Heart left ventricle (tissue), 16 donors: ENCODE results near the gene DCUN1D2. TPM values are rescaled to one million over a fixed set of nuclear protein-coding genes. Genes with fewer than 3 reads are reported as not detected.

Experiments
- ATAC-seq, 4 donors: fragments of 200-7000 bp; cut with Tn5 transposase; one replicate each; pipeline ENCODE4 v1.9.1; 2020 to 2022; ENCODE audit warnings: moderate library complexity in 4 of 4, mild to moderate bottlenecking in 3 of 4, moderate number of reproducible peaks in 1 of 4
- DNase-seq, 5 donors: peaks; one replicate each; pipeline ENCODE4 v3.0.0-alpha.2; 2020
- H3K27ac ChIP-seq, 12 donors: fragments of 200-600 bp; sonication (generic) in 4 of 12; one replicate each; pipeline versions ENCODE4 v1.5.0 to v1.8.0; 2016 to 2022; ENCODE audit warnings: mild to moderate bottlenecking in 2 of 12
- H3K27me3 ChIP-seq, 9 donors: fragments of 200-600 bp; sonication (generic) in 2 of 9; one replicate each; pipeline versions ENCODE4 v1.5.1 to v1.8.0; 2016 to 2022; ENCODE audit warnings: mild to moderate bottlenecking in 3 of 9
- H3K36me3 ChIP-seq, 9 donors: fragments of 200-600 bp; sonication (generic) in 2 of 9; one replicate each; pipeline versions ENCODE4 v1.5.0 to v1.8.0; 2018 to 2022; ENCODE audit warnings: mild to moderate bottlenecking in 2 of 9
- H3K4me1 ChIP-seq, 12 donors: fragments of 200-600 bp; sonication (generic) in 4 of 12; one replicate each; pipeline versions ENCODE4 v1.5.0 to v1.8.0; 2016 to 2022; ENCODE audit warnings: mild to moderate bottlenecking in 3 of 12
- H3K4me3 ChIP-seq, 12 donors: fragments of 200-600 bp; sonication (generic) in 4 of 12; one replicate each; pipeline versions ENCODE4 v1.5.0 to v1.8.0; 2017 to 2022; ENCODE audit warnings: mild to moderate bottlenecking in 9 of 12, moderate library complexity in 4 of 12
- H3K9me3 ChIP-seq, 12 donors: fragments of 200-600 bp; sonication (generic) in 4 of 12; one replicate each; pipeline versions ENCODE4 v1.5.0 to v1.8.0; 2016 to 2022; ENCODE audit warnings: mild to moderate bottlenecking in 1 of 12
- POLR2A ChIP-seq, 2 donors: fragments of 450-650 bp; IDR thresholded peaks; one replicate each; pipeline ENCODE4 v1.6.1; 2017; ENCODE audit warnings: antibody characterized with exemption in 2 of 2, mild to moderate bottlenecking in 2 of 2, moderate library complexity in 2 of 2
- WGBS, 4 donors: extraction: QIAGEN DNeasy Blood & Tissue Kit in 2 of 4; methylation state at CpG; one replicate each; pipeline versions ENCODE4 v1.1.5 to v1.1.7; 2013 to 2018; 5-methylcytosine and 5-hydroxymethylcytosine counted together
- intact Hi-C, 10 donors: fragments of 100-400 bp; cut with DNase I; formaldehyde crosslinking; loops; one replicate each; pipeline versions ENCODE4 v1.11.1 to v1.14.2; 2022
- polyA plus RNA-seq, 2 donors: library from polyadenylated mRNA; stranded (reverse); fragments of 200-250 nt; gene quantifications; one replicate each; pipeline ENCODE4 v1.2.3, GENCODE V29; 2013
- total RNA-seq, 9 donors: library from RNA; depleted of rRNA in 2 of 9; stranded (reverse); fragments of >200 nt in 2 of 9; fragmentation: NEBNext Ultra II Directional in 3 of 9; extraction: Animal tissue kit (Norgen Biotek cat#: 25700) in 3 of 9; gene quantifications; one replicate each; pipeline versions ENCODE4 v1.1.0 to v1.2.4, GENCODE V29; 2016 to 2023
- TF ChIP-seq, protein P1 (sequence below), 12 donors: fragments of 200-600 bp; sonication (generic) in 4 of 12; IDR thresholded peaks; one replicate each; pipeline versions ENCODE4 v1.5.0 to v1.8.0; 2018 to 2022; ENCODE audit warnings: antibody characterized with exemption in 12 of 12, mild to moderate bottlenecking in 5 of 12
- donor health status: ischemic (EF 13 %, LVEDD 7.1; RV severe dilation, severe dysfunction).
- donor health status: healthy with polysubstance abuse.
- donor health status: DM: no; HTN: yes; CAD: no.
- donor health status: DM: no; HTN: no; CAD: no.
- donor health status: ischemic (EF 25% LVEDD 6.9; RV normal size, moderate dysfunction).
- donor health status: ischemic (EF 25% LVEDD 5.7; RV mildly dilated, moderate dysfunction).
- donor health status: healthy.
- donor health status: DM: yes; HTN: yes; CAD: no.
- donor health status: ischemic (EF 35%, LVEDD 5.7; RV mildly dilated, moderate dysfunction).
- donor health status: nonischemic (EF 11% LVEDD 7.7; RV severe dilation, severe dysfunction).
- donor health status: DM: yes; HTN: yes; CAD: no.
- donor health status: PGD.
- donor health status: ischemic (EF 29% LVEDD 5.4; RV normal size, mild dysfunction).
- donor health status: nonischemic (EF 23%, LVEDD 6.1; RV moderate dilation, normal function).

The DCUN1D2 gene
- total and polyA plus RNA-seq, 11 donors = 68.7 to 247 (median 153) TPM

DNA sequence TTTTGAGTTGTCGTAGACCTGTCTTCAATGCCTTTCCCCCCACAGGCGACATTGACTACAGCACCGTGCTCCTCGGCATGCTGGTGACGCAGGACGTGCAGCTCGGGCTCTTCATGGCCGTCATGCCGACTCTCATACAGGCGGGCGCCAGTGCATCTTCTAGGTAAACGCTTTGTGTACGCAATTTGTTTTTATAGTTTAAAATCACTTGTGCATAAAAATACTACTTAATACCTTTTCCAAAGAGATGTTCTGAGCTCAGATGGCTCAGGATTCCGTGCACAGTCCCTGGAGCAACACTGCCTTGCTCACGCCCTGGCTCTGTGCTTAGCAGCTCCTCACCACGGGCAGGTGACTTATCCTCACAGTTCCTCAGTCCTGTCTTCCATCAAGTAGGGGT lies 30.1 kb upstream of the DCUN1D2 start:
- peaks cover 0 to 82% (median 60%) of the 10 kb centered on the region in 9 donors for H3K36me3 ChIP-seq
- 90 to 96% (median 94%) methylated on average over 16 of the region's 16 CpGs for WGBS, 4 donors
- no peaks in the 10 kb centered on the region for H3K4me1 ChIP-seq
- no peaks in the 10 kb centered on the region for H3K27me3 ChIP-seq
- DNase-seq (no peak), ATAC-seq (no peak)
- no peak overlapping the region for H3K27ac ChIP-seq
- TF ChIP-seq, protein P1, sequence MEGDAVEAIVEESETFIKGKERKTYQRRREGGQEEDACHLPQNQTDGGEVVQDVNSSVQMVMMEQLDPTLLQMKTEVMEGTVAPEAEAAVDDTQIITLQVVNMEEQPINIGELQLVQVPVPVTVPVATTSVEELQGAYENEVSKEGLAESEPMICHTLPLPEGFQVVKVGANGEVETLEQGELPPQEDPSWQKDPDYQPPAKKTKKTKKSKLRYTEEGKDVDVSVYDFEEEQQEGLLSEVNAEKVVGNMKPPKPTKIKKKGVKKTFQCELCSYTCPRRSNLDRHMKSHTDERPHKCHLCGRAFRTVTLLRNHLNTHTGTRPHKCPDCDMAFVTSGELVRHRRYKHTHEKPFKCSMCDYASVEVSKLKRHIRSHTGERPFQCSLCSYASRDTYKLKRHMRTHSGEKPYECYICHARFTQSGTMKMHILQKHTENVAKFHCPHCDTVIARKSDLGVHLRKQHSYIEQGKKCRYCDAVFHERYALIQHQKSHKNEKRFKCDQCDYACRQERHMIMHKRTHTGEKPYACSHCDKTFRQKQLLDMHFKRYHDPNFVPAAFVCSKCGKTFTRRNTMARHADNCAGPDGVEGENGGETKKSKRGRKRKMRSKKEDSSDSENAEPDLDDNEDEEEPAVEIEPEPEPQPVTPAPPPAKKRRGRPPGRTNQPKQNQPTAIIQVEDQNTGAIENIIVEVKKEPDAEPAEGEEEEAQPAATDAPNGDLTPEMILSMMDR (IDR thresholded peaks at IDR 0.05) = no peak
- TF ChIP-seq POLR2A (IDR thresholded peaks at IDR 0.05) = no peak
- intact Hi-C loops = no loop called here
- H3K9me3 ChIP-seq = no peaks in the 10 kb centered on the region
- H3K4me3 ChIP-seq = no peak overlapping the region

DNA sequence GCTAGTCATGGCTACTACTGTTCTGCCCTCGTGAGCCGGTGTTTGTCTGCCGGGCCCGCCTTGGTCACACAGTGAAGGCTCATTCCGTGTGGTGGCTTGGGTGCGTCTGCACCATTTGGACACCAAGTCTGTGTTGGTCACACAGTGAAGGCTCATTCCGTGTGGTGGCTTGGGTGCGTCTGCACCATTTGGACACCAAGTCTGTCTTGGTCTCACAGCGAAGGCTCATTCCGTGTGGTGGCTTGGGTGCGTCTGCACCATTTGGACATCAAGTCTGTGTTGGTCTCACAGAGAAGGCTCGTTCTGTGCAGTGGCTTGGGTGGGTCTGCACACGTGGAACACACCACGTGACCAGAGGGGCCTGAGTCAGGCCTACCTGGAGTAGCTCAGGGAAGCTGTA lies 29.0 kb upstream of the DCUN1D2 start:
- no peak overlapping the region for H3K27ac ChIP-seq
- no peak overlapping the region for H3K4me3 ChIP-seq
- no peaks in the 10 kb centered on the region for H3K27me3 ChIP-seq
- peaks cover 0 to 80% (median 60%) of the 10 kb centered on the region in 9 donors for H3K36me3 ChIP-seq
- ATAC-seq = no peak
- intact Hi-C loops = no loop called here
- TF ChIP-seq POLR2A (IDR thresholded peaks at IDR 0.05) = no peak
- TF ChIP-seq, protein P1 (IDR thresholded peaks at IDR 0.05) = no peak
- WGBS, 4 donors = 95 to 98% (median 96%) methylated on average over 13 to 14 of the region's 14 CpGs
- DNase-seq = no peak
- H3K9me3 ChIP-seq = no peaks in the 10 kb centered on the region
- H3K4me1 ChIP-seq = no peaks in the 10 kb centered on the region

DNA sequence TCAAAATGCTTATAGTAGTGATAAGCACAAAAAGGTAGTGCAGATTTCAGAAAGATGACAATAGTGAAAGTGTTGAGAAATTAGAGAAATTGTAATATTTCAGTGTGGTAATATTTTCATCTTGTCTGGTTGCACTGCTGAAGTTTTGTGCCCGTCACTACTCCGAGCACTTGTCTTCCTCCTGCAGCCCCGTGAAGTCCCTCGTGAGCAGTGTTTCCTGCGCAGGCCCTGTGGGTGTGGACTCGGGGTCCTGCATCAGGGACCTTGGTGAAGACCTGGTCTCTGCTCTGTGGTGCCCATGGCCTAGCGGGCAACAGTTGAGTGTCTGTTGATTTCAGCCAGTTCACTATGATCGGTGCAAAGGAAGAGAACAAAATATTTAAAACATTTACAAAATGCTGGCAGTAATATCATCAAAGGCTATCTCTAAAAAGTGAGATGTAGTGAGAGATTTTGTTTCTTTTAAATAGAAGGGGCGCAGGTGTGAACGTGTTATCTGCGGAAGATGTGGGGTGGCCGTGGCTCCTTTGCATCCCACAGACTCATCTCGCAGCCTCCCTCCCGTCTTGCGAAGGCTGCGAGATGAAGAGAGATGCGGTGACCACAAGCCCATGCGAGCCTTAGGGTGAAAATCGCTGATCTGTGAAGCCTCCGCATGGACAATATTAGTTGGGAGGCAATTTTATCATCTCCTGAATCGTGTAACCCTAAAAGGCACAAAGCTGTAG lies 27.7 kb upstream of the DCUN1D2 start:
- Histone ChIP-seq H3K27me3 (no peaks in the 10 kb centered on the region), H3K4me1 (no peaks in the 10 kb centered on the region), H3K9me3 (no peaks in the 10 kb centered on the region), H3K27ac (no peak overlapping the region), H3K36me3 (peaks cover 0 to 80% (median 62%) of the 10 kb centered on the region in 9 donors), H3K4me3 (no peak overlapping the region)
- TF ChIP-seq POLR2A (IDR thresholded peaks at IDR 0.05) = no peak
- TF ChIP-seq, protein P1 (IDR thresholded peaks at IDR 0.05) = no peak
- intact Hi-C loops = no loop called here
- WGBS, 4 donors = 90 to 95% (median 93%) methylated on average over 21 of the region's 21 CpGs
- DNase-seq (no peak), ATAC-seq (no peak)

DNA sequence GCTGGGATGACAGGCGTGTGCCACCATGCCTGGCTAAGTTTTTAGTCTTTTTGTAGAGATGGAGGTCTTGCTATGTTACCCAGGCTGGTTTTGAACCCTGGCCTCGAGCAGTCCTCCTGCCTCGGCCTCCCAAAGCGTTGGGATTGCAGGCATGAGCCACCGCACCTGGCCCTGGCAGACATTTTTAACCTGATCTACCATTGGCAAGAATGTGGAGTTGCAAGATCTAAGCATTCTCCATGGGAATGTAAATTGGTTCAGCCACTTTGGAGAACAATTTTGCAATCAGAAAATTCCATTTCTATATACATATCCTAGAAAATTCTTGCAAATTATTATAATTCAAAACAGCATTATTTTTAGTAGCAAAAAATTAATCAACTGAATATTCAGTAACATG lies 24.3 kb upstream of the DCUN1D2 start:
- WGBS, 4 donors = 93 to 98% (median 96%) methylated on average over 5 of the region's 5 CpGs

More for the DNA sequence above, 24.3 kb upstream of the DCUN1D2 start:
- TF ChIP-seq, protein P1 (IDR thresholded peaks at IDR 0.05) = no peak
- Histone ChIP-seq H3K27me3 (no peaks in the 10 kb centered on the region), H3K36me3 (peaks cover 0 to 72% (median 57%) of the 10 kb centered on the region in 9 donors), H3K4me3 (no peak overlapping the region), H3K27ac (no peak overlapping the region), H3K4me1 (no peaks in the 10 kb centered on the region), H3K9me3 (no peaks in the 10 kb centered on the region)
- intact Hi-C loops = no loop called here
- no peak for ATAC-seq
- DNase-seq = no peak
